GM12891 (cell line): ENCODE data around the gene SKIC3.

Experiments used
- DNase-seq: peaks from one replicate; pipeline ENCODE4 v3.0.0; 2011; ENCODE audit warnings: low spot score; ENCODE audit not compliant: insufficient read length
- FAIRE-seq: peaks from 2 replicates; lab custom pipeline; 2011; peaks lifted over from hg19 to GRCh38; lab: Jason Lieb, UNC
- PAX5 ChIP-seq: IDR thresholded peaks from 2 replicates; pipeline ENCODE4 v1.6.1; 2011; ENCODE audit warnings: low read length, moderate library complexity, mild to moderate bottlenecking; ENCODE audit not compliant: insufficient read depth, severe bottlenecking
- POLR2A ChIP-seq: IDR thresholded peaks from 2 replicates; pipeline ENCODE4 v1.6.1; 2011; ENCODE audit warnings: low read depth, low read length, control low read depth
- POLR2AphosphoS5 ChIP-seq: IDR thresholded peaks from 2 replicates; pipeline ENCODE4 v1.6.1; 2011; ENCODE audit warnings: low read depth, low read length, control low read depth
- POU2F2 ChIP-seq: IDR thresholded peaks from 2 replicates; pipeline ENCODE4 v1.6.1; 2011; ENCODE audit warnings: low read depth, mild to moderate bottlenecking, control low read depth, low read length, moderate library complexity
- SPI1 ChIP-seq: IDR thresholded peaks from 2 replicates; pipeline ENCODE4 v1.6.1; 2011; ENCODE audit warnings: low read depth, low read length, control low read depth
- TAF1 ChIP-seq: IDR thresholded peaks from 2 replicates; pipeline ENCODE4 v1.6.1; 2011; ENCODE audit warnings: low read depth, low read length, control low read depth

Gene SKIC3

GRCh38 chr5:95518417-95518816, 36.4 kb downstream of the SKIC3 start:
- DNase-seq = no peak

GRCh38 chr5:95511606-95512005, 43.2 kb downstream of the SKIC3 start:
- TF ChIP-seq POLR2A (no peak), POU2F2 (no peak), PAX5 (no peak), TAF1 (no peak), SPI1 (no peak), POLR2AphosphoS5 (no peak)
- FAIRE-seq = no peak
- DNase-seq = no peak

More at GRCh38 chr5:95518417-95518816, 36.4 kb downstream of the SKIC3 start:
- FAIRE-seq = no peak
- no peak for TF ChIP-seq POLR2AphosphoS5
- TF ChIP-seq POU2F2 = no peak
- no peak for TF ChIP-seq PAX5
- no peak for TF ChIP-seq TAF1
- no peak for TF ChIP-seq SPI1
- TF ChIP-seq POLR2A = no peak

- DNase-seq (no peak), FAIRE-seq (no peak)
- TF ChIP-seq POU2F2 (no peak), TAF1 (no peak), POLR2AphosphoS5 (no peak), SPI1 (no peak), POLR2A (no peak), PAX5 (no peak)
These were observed 46.2 kb downstream of the SKIC3 start for GRCh38 chr5:95508550-95508949.
